ENCODE results near the gene PRSS8.
"Not testable (repeated sequence)": the region's sequence is repeated elsewhere in the genome, so short reads cannot be mapped to it uniquely, and the experiment has no call there.

The PRSS8 gene

DNA sequence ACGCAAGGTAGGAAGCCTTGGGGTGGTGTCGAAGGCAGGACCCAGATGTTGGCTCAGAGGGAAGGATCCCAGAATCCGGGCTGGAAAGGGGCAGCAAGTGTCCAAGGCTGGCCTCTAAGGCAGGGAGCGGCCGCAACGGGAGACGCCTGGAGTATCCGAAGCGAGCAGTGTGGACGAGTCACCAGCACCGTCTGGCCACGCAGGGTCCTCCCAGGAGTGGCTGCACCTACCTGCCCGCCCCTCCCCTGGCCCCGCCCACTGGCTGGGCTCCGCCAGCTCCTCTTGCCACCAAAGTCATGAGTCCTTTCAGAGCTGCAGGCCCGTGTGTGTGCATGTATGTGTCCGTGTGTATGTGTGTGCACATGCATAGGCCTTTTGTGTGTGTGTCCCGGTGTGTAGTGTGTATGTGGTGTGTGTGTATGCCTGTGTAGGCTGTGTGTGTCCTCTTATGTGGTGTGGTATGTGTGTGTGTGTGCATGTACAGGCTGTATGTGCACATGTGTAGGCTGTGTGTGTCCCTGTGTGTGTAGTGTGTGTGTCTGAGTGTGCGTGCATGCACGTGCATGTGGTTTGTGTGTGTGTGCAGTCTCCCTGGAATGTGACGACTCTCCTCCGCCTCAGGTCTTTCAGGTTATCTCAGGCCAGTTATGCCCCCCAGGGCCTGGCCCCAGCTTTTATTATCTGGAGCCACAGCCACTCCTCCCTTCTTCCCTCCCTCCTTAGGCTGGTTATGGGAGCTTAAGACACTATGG, at the start of gene PRSS8:
Gene PRSS8 (minus strand): TSS at position 193 of the 752 bp plus-strand sequence. CDS start 229 bp downstream, outside the sequence.
- no peak for DNase-seq

- no peak for DNase-seq
Observed at GRCh38 chr16:31184888-31185287, 49.4 kb upstream of the PRSS8 start.

GRCh38 chr16:31183432-31184428, 48.2 kb upstream of the PRSS8 start:
- no peak for DNase-seq

GRCh38 chr16:31182391-31182790, 46.9 kb upstream of the PRSS8 start:
- DNase-seq = no peak

DNA sequence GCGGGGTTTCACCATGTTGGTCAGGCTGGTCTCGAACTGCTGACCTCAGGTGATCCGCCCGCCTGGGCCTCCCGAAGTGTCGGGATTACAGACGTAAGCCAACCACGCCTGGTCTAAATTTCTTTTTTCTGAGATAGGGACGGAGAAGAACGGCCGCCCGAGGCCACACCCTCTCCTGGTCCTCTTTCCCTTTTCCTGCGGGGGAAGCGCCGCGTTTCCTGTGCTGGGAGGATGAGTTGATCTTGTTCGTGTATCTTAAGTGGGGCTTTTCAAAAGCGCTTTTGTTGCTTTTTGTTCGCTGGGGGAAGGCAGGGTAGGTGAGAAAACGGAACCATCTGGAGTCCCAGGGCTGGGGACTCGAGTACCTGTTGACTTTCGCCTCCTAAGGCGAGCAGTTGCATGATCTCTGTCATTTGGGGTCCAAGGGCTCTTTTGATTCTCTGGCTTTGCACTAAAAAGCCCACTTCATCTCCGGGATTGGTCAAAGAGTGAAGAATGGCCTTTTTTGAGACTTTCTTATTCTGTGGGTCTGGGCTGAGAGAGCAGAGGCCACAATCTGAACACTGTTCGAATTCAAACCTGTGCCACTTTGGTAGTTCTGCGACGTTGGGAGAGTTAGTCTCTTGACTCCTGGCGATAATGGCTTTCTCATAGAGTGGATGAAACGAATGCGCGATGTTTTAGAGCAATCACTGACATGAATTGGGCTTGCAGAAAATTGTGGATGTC, 45.7 kb upstream of the PRSS8 start:
- DNase-seq = peak; percentile 28

- peak; percentile 87 for DNase-seq
Observed at GRCh38 chr16:31179747-31180459, 44.4 kb upstream of the PRSS8 start, which contains the start of gene FUS. Gene FUS, plus strand, starts transcription at chr16:31180139. Its CDS starts 76 bp downstream, at chr16:31180215.

DNA sequence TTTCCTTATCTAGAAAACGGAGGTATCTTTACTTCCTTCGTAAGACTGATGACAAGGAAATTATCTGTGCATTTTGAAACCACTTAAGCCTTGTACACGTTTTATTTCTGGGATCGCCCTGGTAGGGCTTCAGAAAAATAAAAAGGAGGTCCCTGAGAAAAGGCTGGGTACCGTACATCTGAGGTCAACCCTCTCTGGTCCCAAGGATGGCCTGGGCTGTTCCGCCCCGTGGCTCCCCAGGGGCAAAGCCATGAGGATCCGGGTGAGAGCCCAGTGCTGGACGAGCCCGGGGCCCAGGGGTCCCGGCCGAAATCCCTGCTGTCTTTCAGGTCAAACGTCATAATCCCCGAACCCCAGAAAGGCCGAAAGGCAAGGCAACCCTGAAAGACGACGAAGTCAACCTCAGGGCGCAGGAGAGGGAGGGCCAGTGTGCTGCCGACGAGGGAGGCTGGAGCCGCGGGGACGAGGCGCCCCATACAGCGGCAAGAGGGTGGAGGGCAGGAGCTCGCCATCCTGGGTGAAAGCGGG, 43.8 kb upstream of the PRSS8 start:
- no peak for DNase-seq

DNA sequence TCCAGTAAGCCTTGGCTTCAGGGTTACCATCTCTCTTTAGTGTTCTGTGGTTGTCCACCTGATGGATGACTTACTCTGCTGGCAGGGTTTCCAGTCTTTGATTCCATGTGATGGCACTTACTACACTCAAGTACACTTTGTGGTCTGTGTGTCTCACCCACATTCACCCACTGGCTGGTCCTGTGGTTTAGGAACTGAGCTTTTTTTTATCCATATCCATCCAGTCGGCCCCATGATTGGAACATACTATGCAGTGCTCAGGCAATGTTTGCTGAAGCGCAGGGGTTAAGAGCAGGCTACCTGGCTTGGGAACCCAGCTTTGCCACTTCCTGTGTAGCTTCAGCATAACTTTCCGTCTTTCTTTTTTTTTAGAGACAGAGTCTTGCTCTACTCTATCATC, 41.6 kb upstream of the PRSS8 start:
- peak; percentile 26 for DNase-seq

- not testable (repeated sequence) for DNase-seq
Observed at GRCh38 chr16:31170048-31170447, 34.5 kb upstream of the PRSS8 start.

DNA sequence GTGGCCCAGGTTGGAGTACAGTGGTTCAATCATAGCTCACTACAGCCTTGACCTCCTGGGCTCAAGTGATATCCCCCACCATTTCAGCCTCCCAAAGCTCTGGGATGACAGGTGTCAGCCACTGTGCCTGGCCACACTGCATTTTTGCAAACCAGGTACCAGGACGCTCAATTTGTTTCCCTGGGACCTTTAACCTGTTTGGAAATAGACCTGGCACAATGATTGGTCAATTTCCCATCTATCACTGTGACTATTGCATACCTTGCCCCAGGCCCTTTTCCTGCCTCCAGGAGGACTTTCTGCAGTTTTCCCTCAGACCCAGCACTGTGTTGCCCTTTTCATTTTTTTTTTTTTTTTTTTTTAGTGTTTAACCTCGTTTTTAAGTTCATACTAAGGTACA, 33.3 kb upstream of the PRSS8 start:
- DNase-seq = no peak

DNA sequence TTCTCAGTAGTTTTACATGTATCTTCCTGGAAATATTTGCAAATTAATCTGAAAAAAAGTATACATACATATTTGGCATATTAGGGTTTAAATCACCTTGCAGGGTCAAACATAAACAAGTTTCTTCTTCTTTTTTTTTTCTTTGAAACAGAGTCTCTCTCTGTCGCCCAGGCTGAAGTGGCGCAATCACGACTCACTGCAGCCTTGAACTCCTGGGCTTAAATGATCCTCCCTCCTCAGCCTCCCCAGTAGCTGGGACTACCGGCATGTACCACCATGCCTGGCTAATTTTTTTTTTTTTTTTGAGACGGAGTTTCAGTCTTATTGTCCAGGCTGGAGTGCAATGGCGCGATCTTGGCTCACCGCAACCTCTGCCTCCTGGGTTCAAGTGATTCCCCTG, 31.8 kb upstream of the PRSS8 start:
- DNase-seq = no peak

- DNase-seq = no peak
Observed at GRCh38 chr16:31157136-31157535, 21.6 kb upstream of the PRSS8 start.

DNA sequence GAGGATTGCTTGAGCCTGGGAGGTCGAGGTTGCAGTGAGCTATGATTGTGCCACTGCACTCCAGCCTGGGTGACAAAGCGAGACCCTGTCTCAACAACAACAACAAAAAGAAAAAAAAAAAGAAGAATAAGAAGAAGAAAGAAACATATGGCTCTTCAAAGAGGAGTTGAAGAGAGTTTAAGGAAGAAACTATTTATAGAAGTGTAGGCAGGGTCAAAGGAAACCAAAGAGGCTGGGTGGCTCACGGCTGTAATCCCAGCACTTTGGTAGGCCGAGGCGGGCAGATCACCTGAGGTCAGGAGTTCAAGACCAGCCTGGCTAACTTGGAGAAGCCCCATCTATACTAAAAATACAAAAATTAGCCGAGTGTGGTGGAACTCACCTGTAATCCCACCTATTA, 15.4 kb upstream of the PRSS8 start:
- not testable (repeated sequence) for DNase-seq

DNA sequence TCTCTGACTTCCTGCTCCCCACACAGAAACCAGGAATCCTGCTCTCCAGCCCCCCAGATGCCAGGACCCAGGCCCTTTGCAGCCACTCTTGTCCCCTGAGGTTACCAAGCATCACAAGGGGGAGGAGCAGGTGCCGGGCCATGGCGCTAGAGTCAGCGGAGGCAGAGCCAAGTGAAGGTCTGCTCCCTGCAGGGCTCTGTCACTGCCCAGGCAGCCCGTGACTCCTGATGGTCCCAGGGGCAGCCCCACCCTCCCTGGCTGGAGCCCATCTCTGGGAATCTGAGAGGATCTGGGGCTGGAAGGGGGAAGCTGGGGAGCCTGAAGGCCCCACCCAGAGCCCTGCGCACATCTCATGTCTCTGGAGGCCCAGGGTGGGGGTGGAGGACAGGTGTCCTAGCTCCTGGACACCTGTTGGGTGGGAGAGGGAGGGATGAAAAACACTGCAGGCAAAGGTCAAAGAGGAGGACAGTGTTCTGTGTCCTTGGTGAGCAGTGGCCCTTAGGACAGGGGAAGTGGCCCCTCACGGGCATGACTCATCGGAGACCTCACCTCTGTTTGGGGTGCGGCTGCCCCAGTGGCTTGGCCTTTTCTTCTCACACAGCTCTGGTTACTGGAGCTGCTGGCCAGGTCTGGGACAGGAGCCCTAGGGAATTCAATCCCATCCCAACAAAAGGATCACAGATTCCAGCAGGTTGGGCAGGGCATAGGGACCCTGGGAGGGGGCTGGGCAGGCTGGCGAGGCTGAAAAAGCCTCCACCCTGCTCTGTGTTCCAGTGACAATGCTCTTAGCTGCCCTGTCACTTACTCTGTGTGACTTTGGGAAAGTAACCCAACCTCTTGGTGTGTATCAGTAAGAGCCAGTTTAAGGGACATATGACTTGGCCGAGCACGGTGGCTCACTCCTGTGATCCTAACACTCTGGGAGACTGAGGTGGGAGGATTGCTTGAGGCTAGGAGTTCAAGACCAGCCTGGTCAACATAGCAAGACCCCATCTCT, 14.7 kb upstream of the PRSS8 start, which contains the start of gene PRSS36:
Gene PRSS36 (minus strand): TSS at position 173 of the 997 bp plus-strand sequence. CDS start 31 bp downstream, at position 142.
- DNase-seq = no peak

- DNase-seq = no peak
Observed at GRCh38 chr16:31149332-31149731, 13.8 kb upstream of the PRSS8 start.

DNA sequence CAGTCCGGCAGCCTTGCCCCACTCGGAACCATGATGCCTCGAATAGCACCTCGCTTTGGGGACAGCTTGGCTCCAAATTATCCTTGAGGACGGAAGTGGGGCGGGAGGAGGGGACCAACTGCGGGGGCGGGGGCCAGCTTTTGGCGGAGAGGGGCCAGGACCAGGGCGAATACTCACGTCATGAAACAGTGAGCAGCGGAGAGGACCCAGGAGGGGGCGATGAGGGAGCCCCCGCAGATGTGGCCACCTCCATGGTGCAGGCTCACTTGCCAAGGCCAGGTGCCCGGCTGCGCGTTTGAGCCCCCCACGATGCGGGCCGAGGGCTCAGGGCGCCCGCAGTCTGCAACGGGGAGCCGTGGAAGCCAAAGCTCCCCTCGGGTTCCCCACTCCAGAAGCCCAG, 13.4 kb upstream of the PRSS8 start:
- no peak for DNase-seq

- no peak for DNase-seq
Observed at GRCh38 chr16:31148281-31148728, 12.8 kb upstream of the PRSS8 start.

- no peak for DNase-seq
Observed at GRCh38 chr16:31147574-31147973, 12.0 kb upstream of the PRSS8 start.

DNA sequence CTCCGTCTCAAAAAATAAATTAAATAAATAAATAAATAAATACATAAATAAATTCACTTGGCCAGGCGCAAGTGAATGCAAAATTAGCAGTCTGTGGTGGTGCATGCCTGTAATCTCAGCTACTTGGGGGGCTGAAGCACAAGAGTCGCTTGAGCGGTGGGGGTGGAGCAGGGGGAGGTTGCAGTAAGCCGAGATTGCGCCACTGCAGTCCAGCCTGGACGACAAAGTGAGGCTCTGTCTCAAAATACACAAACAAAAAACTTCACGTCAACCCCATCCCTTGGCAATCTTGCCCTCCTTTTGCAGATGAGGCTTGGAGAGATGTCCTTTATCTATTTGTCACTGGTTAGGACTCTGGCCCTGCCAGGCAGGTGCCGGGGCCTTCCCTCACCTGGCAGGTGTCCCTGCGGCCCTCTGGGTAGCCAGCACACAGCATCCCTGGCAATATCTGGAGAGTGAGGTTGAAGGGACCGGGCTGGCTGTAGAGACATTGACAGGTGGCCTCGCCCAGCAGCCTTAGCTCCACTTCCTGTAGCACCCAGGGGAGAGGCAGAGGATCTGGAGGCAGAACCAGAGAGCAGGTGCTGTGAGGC, 10.0 kb upstream of the PRSS8 start:
- no peak for DNase-seq

DNA sequence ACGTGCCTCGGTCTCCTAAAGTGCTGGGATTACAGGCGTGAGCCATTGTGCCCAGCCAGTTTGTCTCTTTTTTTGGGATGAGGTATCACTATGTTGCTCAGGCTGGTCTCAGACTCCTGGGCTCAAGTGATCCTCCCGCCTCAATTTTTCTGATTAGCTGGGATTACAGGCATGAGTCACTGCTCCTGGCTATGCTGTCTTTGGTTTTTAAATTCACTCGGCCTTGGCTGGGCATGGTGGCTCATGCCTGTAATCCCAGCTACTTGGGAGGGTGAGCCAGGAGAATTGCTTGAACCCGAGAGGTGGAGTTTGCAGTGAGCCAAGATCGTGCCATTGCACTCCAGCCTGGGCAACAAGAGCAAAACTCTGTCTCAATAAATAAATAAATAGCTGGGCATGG, 8.9 kb upstream of the PRSS8 start:
- DNase-seq = not testable (repeated sequence)

All from activated naive CD4-positive, alpha-beta T cell treated with anti-CD3 and anti-CD28 coated beads, Interleukin-2, amount 50 U/mL, for 16 hours (primary cell).